HG03025 (cell line): Measurements from ENCODE around the gene SYT5.
"Not testable (repeated sequence)": the region's sequence is repeated elsewhere in the genome, so short reads cannot be mapped to it uniquely, and the experiment has no call there.

Source experiments
- ATAC-seq: cut with Tn5 transposase; IDR thresholded peaks from one replicate; pipeline ENCODE4 v1.9.1; 2021; ENCODE audit warnings: mild to moderate bottlenecking, moderate library complexity; ENCODE audit not compliant: unreplicated experiment, low FRiP score

The SYT5 gene

DNA sequence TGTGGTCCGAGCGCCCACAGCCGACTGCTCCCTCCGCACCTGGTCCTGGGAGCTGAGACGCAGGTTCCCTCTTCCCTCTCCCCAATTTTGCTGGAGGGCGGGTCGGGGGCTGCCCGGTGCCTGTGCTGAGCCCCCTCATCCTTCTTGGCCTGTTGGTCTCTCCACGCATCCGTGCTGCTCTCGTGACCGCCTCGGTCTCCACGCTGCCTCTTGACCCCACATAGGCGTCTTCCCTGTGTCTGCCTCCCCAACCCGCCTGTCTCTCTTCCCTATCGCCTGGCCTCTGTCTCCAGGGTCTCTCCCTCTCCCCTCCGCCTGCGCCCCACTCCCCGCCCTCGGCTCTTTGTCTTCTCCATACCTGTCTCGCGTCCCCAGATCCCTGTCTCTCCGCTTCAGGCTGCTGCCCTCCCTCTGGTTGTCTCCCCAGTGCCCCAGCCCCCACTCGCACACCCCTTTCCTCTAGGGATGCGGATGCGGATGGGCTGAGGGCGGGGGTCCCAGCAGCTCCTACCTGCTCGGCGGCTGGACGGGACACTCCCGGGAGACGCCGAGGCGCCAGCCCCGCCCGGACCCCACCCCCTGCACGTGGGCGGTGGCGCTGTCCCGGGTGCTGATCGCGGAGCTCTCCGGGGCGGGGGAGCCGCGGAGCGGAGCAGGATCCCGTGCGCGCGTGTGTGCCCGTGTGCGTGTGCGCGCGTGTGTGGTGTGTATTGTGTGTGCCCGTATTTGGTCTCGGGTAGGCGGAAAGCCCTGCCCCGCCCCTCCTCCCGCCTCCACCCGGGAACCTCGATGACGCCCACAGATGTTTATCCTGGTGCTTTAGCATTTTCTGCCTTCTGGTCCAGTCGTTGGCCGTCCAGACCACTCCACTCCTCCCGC, at the start of gene SYT5:
Gene SYT5, minus strand, starts transcription at position 684 of the 879 bp plus-strand sequence. CDS start 1,248 bp downstream, outside the sequence.
- ATAC-seq: no peak

- ATAC-seq: no peak
Observed at GRCh38 chr19:55229789-55230182, 49.7 kb upstream of the SYT5 start.

DNA sequence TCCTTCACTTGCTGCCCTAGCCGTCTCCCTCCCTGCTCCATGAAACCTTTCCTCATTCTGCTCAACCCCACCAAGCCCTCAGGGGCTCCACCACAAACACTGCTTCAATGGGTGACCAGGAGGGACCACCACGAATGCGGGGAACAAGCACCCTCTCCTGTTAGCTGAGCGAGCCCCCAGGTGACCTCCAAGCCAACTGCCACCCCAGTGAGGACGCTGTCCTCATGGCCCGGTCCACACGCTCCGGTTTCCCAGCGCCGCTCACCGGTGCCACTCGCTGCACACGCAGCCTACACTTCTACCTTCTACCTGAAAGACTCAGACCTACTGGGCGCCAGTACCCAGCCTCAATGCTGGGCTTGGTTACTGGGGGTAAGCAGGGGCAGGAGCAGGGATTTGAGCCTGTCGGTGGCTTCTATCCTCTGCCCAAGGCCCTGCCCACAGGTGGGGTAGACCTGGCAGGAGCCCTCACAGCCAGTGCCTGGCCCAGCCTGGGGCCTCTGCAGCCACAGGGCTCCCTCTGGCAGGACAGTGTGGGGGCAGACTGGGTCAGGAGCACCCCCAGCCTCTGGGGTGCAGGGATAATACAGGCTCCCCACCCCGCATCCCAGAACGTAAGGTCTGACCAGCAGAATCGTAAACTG, 49.2 kb upstream of the SYT5 start:
- no peak for ATAC-seq

- ATAC-seq: no peak
Observed at GRCh38 chr19:55228403-55229031, 48.4 kb upstream of the SYT5 start, which contains the start of gene TMEM86B. TSS of gene TMEM86B (minus strand) at chr19:55228763. CDS start at chr19:55228741, 22 bp downstream.

- no peak for ATAC-seq
Observed at GRCh38 chr19:55228015-55228391, 47.9 kb upstream of the SYT5 start.

DNA sequence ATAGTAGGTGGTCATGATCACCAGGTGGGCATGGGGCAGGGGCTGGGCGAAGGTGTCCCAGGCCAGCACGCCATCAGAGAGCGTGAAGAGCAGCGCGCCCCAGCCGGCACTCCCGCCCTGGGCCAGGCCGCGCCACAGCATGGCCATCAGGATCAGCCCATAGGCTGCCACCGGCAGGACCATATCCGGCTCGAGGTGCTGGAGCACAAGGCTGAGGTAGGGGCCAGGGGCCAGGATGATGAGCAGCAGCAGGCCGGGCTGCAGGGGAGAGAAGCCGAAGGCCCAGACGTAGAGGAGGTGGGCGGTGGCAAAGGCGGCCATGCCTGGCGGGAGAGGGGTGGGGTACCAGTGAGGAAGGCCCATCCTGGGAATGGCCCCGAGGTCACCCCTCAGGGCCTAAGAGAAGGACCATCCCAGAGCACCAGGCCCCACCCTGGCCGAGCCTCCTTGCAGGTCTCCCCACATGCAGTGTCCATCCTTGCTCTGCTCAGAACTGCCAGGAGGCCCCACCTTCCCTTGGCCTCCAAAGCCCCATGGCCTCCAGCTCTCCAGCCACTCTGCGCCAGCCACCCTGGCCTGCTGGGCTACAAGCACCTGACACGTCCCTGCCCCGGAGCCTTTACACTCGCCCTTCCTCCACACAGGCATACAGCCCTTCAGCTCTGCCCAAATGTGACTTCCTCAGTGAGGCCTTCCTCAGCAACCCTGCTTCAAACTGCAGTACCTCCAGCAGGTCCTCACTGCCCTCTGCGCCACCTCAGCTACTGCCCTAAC, 47.3 kb upstream of the SYT5 start:
- ATAC-seq: no peak

GRCh38 chr19:55226788-55227187, 46.7 kb upstream of the SYT5 start:
- ATAC-seq: no peak

GRCh38 chr19:55226273-55226672, 46.2 kb upstream of the SYT5 start:
- ATAC-seq: no peak

DNA sequence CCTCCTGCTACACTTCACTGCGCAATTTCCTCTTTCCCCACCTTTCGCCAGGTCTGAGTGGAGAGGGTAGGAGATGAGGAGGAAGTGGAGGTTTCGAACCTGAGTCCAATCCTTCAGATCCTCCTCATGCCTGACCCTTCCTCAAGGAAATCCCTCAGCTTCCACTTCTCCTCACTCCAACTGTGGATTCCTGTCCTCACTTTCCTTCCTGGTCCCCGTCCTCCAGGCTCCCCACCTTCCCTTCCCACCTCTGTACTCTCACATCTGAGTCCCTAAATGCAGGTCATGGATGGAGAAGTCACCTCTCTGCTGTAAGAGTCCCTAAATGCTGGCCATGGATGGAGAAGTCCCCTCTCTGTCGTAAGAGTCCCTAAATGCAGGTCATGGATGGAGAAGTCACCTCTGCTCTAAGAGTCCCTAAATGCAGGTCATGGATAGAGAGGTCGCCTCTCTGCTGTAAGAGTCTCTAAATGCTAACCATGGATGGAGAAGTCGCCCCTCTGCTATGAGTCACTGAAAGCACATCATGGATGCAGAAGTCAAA, 45.4 kb upstream of the SYT5 start:
- no peak for ATAC-seq

- ATAC-seq: not testable (repeated sequence)
Observed at GRCh38 chr19:55224679-55225414, 44.8 kb upstream of the SYT5 start.

GRCh38 chr19:55224038-55224665, 44.1 kb upstream of the SYT5 start:
- ATAC-seq: no peak

DNA sequence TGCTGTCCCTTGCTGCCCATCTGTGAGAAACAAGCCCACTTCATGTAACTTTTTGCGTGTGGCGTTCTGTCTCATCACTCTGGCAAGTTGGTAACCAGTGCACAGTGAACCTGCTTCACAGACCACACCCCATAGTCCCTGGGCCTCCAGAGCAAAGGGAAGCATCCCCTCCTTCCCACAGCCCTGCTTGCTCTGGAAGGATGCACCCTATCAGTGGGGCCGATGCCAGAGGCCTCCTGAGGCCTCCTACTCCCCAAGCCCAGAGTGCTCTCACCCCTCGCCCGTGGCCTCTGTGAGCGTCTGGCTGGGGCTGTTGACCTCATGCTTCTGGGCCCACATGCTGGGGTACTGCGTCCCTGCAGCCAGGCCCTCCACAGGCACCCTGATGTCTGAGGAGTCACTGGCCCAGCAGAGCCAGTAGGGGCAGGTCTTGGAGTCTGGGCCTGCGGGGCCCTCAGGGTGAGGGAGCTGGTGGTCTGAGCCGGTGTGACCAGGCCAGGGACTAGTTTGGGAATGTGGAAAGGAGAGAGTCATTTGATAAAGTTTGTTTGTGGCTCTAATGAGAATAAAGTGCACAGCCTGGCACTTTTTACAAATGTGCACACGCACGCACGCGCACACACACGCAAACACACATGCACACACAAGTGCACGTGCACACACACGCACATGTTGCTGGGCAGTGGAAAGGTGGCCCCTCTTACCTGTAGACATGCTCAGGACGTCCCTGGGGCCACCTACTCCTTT, 43.4 kb upstream of the SYT5 start:
- ATAC-seq: no peak

- no peak for ATAC-seq
Observed at GRCh38 chr19:55220525-55220924, 40.4 kb upstream of the SYT5 start.

DNA sequence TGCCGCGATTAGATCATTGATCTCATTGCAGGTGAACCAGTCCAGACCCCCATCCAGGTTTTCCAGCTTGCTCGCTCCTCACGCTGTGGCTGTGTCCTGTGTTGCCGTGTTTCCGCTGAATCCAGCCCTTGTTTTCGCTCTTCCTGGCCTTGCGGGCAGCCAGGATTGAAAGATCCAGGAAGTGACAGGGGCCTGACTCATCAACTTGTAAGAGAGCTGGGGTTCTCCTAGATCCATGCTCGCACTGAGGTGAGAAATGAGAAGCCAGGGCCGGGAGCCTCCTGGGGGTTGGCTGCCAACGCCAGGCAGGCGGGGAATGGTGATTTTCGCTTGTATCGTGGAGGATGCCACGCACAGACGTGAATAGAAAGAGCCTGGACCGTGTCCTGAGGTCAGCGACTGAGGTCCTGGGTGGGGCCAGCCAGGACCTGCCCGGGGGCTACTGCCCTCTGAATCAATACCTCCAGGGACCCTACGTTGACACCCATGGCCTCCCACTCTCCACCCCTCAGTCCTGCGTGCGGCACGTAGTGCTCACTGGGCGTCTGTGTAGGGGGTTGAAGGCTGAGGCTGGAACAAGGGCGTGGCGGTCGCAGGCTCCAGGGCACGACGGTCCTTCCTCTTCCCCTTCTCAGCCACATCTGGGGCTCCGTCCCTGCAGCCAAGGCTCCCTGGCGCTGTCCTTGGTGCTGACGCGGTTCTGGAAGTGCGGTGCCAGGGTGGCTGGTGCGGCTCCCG, 36.5 kb upstream of the SYT5 start:
- ATAC-seq: no peak

DNA sequence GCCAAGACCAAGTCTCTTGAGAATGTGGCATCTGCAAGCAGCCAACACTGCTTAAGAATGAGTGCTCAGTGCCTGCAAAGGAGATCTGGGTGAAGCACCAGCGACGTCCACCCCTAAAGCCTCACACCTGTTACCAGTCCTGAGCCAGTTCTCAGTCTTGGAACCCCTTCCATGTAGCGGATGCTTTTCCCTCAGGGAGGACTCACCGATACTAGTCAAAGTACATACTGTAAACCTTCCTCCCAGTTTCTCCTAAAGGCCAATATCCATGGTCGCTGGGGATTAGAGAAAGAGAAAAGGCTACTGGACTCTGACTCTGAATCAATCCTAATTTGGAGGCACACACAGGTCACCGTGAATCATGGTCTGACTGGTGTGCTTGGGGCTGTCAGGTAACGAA, 33.5 kb upstream of the SYT5 start:
- ATAC-seq: no peak

- ATAC-seq: no peak
Observed at GRCh38 chr19:55212447-55212846, 32.4 kb upstream of the SYT5 start.

GRCh38 chr19:55209693-55210472, 29.8 kb upstream of the SYT5 start:
- ATAC-seq: no peak
